Measurements from ENCODE around the gene MYCT1. TPM values are rescaled to one million over a fixed set of nuclear protein-coding genes. Genes with fewer than 3 reads are reported as not detected.

MYCT1 gene
- polyA plus RNA-seq (2013, experiment 1 of 4): not detected
- polyA plus RNA-seq (2013, experiment 2 of 4): not detected
- not detected for polyA plus RNA-seq (2013, experiment 3 of 4)
- polyA plus RNA-seq (2013, experiment 4 of 4): not detected

GRCh38 chr6:152697634-152698033, at the start of gene MYCT1:
Gene MYCT1, plus strand, starts transcription at chr6:152697897. Its CDS starts 6 bp downstream, at chr6:152697903.
- Histone ChIP-seq H3K27ac (ENCODE audit: insufficient read depth, low read depth, low read length, poor library complexity, severe bottlenecking) (no peak within 1 kb of the TSS), H3K27me3 (ENCODE audit: control insufficient read depth, insufficient read depth, low read length, poor library complexity, severe bottlenecking) (no peaks in the 10 kb centered on the region), H3K36me3 (ENCODE audit: control insufficient read depth, insufficient read depth, low read length) (no peaks in the 10 kb centered on the region), H3K9me3 (ENCODE audit: control insufficient read depth, low read length) (no peaks in the 10 kb centered on the region), H3K4me1 (ENCODE audit: control insufficient read depth, insufficient read depth, low read length) (no peaks in the 10 kb centered on the region), H3K4me3 (ENCODE audit: insufficient read depth, low read depth, low read length) (no peak within 1 kb of the TSS)
- WGBS, 2 experiments: 94% methylated on average over 2 of the region's 2 CpGs; no CpG with 5 or more reads in 1 of the 2 experiments

GRCh38 chr6:152648105-152648504, 49.6 kb upstream of the MYCT1 start:
- 88 to 96% methylated on average over 2 of the region's 2 CpGs for WGBS, 2 experiments
- Histone ChIP-seq H3K4me3 (ENCODE audit: insufficient read depth, low read depth, low read length) (no peak overlapping the region), H3K27ac (ENCODE audit: insufficient read depth, low read depth, low read length, poor library complexity, severe bottlenecking) (no peak overlapping the region), H3K27me3 (ENCODE audit: control insufficient read depth, insufficient read depth, low read length, poor library complexity, severe bottlenecking) (no peaks in the 10 kb centered on the region), H3K4me1 (ENCODE audit: control insufficient read depth, insufficient read depth, low read length) (no peaks in the 10 kb centered on the region), H3K9me3 (ENCODE audit: control insufficient read depth, low read length) (no peaks in the 10 kb centered on the region), H3K36me3 (ENCODE audit: control insufficient read depth, insufficient read depth, low read length) (no peaks in the 10 kb centered on the region)

GRCh38 chr6:152651986-152652385, 45.7 kb upstream of the MYCT1 start:
- no peaks in the 10 kb centered on the region for H3K4me1 ChIP-seq (ENCODE audit: control insufficient read depth, insufficient read depth, low read length)
- no peaks in the 10 kb centered on the region for H3K9me3 ChIP-seq (ENCODE audit: control insufficient read depth, low read length)
- H3K36me3 ChIP-seq (ENCODE audit: control insufficient read depth, insufficient read depth, low read length): no peaks in the 10 kb centered on the region
- H3K27ac ChIP-seq (ENCODE audit: insufficient read depth, low read depth, low read length, poor library complexity, severe bottlenecking): no peak overlapping the region
- H3K4me3 ChIP-seq (ENCODE audit: insufficient read depth, low read depth, low read length): no peak overlapping the region
- WGBS, 2 experiments: 79 to 83% methylated on average over 3 of the region's 3 CpGs
- H3K27me3 ChIP-seq (ENCODE audit: control insufficient read depth, insufficient read depth, low read length, poor library complexity, severe bottlenecking): no peaks in the 10 kb centered on the region

GRCh38 chr6:152661776-152662175, 35.9 kb upstream of the MYCT1 start:
- Histone ChIP-seq H3K9me3 (ENCODE audit: control insufficient read depth, low read length) (no peaks in the 10 kb centered on the region), H3K27me3 (ENCODE audit: control insufficient read depth, insufficient read depth, low read length, poor library complexity, severe bottlenecking) (no peaks in the 10 kb centered on the region), H3K4me3 (ENCODE audit: insufficient read depth, low read depth, low read length) (no peak overlapping the region), H3K27ac (ENCODE audit: insufficient read depth, low read depth, low read length, poor library complexity, severe bottlenecking) (no peak overlapping the region), H3K4me1 (ENCODE audit: control insufficient read depth, insufficient read depth, low read length) (no peaks in the 10 kb centered on the region), H3K36me3 (ENCODE audit: control insufficient read depth, insufficient read depth, low read length) (no peaks in the 10 kb centered on the region)
- 58 to 71% methylated on average over 2 to 3 of the region's 3 CpGs for WGBS, 2 experiments

- no peaks in the 10 kb centered on the region for H3K27me3 ChIP-seq (ENCODE audit: control insufficient read depth, insufficient read depth, low read length, poor library complexity, severe bottlenecking)
- no peak overlapping the region for H3K4me3 ChIP-seq (ENCODE audit: insufficient read depth, low read depth, low read length)
- 40% methylated on average over 1 of the region's 1 CpG; no CpG with 5 or more reads in 1 of the 2 experiments for WGBS, 2 experiments
- H3K9me3 ChIP-seq (ENCODE audit: control insufficient read depth, low read length): no peaks in the 10 kb centered on the region
- H3K36me3 ChIP-seq (ENCODE audit: control insufficient read depth, insufficient read depth, low read length): no peaks in the 10 kb centered on the region
- no peaks in the 10 kb centered on the region for H3K4me1 ChIP-seq (ENCODE audit: control insufficient read depth, insufficient read depth, low read length)
- H3K27ac ChIP-seq (ENCODE audit: insufficient read depth, low read depth, low read length, poor library complexity, severe bottlenecking): no peak overlapping the region
These were observed 27.8 kb upstream of the MYCT1 start for GRCh38 chr6:152669895-152670294.

GRCh38 chr6:152671171-152671570, 26.5 kb upstream of the MYCT1 start:
- Histone ChIP-seq H3K36me3 (ENCODE audit: control insufficient read depth, insufficient read depth, low read length) (no peaks in the 10 kb centered on the region), H3K27me3 (ENCODE audit: control insufficient read depth, insufficient read depth, low read length, poor library complexity, severe bottlenecking) (no peaks in the 10 kb centered on the region), H3K9me3 (ENCODE audit: control insufficient read depth, low read length) (no peaks in the 10 kb centered on the region), H3K27ac (ENCODE audit: insufficient read depth, low read depth, low read length, poor library complexity, severe bottlenecking) (no peak overlapping the region), H3K4me3 (ENCODE audit: insufficient read depth, low read depth, low read length) (no peak overlapping the region), H3K4me1 (ENCODE audit: control insufficient read depth, insufficient read depth, low read length) (no peaks in the 10 kb centered on the region)
- 94 to 96% methylated on average over 3 of the region's 4 CpGs for whole genome bisulfite sequencing, 2 experiments

GRCh38 chr6:152673236-152673635, 24.5 kb upstream of the MYCT1 start:
- no peaks in the 10 kb centered on the region for H3K9me3 ChIP-seq (ENCODE audit: control insufficient read depth, low read length)
- H3K36me3 ChIP-seq (ENCODE audit: control insufficient read depth, insufficient read depth, low read length): no peaks in the 10 kb centered on the region
- H3K4me1 ChIP-seq (ENCODE audit: control insufficient read depth, insufficient read depth, low read length): no peaks in the 10 kb centered on the region
- no peak overlapping the region for H3K4me3 ChIP-seq (ENCODE audit: insufficient read depth, low read depth, low read length)
- H3K27me3 ChIP-seq (ENCODE audit: control insufficient read depth, insufficient read depth, low read length, poor library complexity, severe bottlenecking): no peaks in the 10 kb centered on the region
- no peak overlapping the region for H3K27ac ChIP-seq (ENCODE audit: insufficient read depth, low read depth, low read length, poor library complexity, severe bottlenecking)

- Histone ChIP-seq H3K27me3 (ENCODE audit: control insufficient read depth, insufficient read depth, low read length, poor library complexity, severe bottlenecking) (no peaks in the 10 kb centered on the region), H3K4me3 (ENCODE audit: insufficient read depth, low read depth, low read length) (no peak overlapping the region), H3K4me1 (ENCODE audit: control insufficient read depth, insufficient read depth, low read length) (no peaks in the 10 kb centered on the region), H3K36me3 (ENCODE audit: control insufficient read depth, insufficient read depth, low read length) (no peaks in the 10 kb centered on the region), H3K27ac (ENCODE audit: insufficient read depth, low read depth, low read length, poor library complexity, severe bottlenecking) (no peak overlapping the region), H3K9me3 (ENCODE audit: control insufficient read depth, low read length) (no peaks in the 10 kb centered on the region)
- 83 to 92% methylated on average over 1 of the region's 1 CpG for WGBS, 2 experiments
These were observed 17.5 kb upstream of the MYCT1 start for GRCh38 chr6:152680151-152680550.

GRCh38 chr6:152680879-152681517, 16.7 kb upstream of the MYCT1 start:
- Histone ChIP-seq H3K4me3 (ENCODE audit: insufficient read depth, low read depth, low read length) (no peak overlapping the region), H3K27ac (ENCODE audit: insufficient read depth, low read depth, low read length, poor library complexity, severe bottlenecking) (no peak overlapping the region)

GRCh38 chr6:152682141-152682540, 15.6 kb upstream of the MYCT1 start:
- Histone ChIP-seq H3K27ac (ENCODE audit: insufficient read depth, low read depth, low read length, poor library complexity, severe bottlenecking) (no peak overlapping the region), H3K36me3 (ENCODE audit: control insufficient read depth, insufficient read depth, low read length) (no peaks in the 10 kb centered on the region), H3K4me3 (ENCODE audit: insufficient read depth, low read depth, low read length) (no peak overlapping the region), H3K4me1 (ENCODE audit: control insufficient read depth, insufficient read depth, low read length) (no peaks in the 10 kb centered on the region), H3K27me3 (ENCODE audit: control insufficient read depth, insufficient read depth, low read length, poor library complexity, severe bottlenecking) (no peaks in the 10 kb centered on the region), H3K9me3 (ENCODE audit: control insufficient read depth, low read length) (no peaks in the 10 kb centered on the region)
- 88% methylated on average over 8 of the region's 8 CpGs for WGBS, 2 experiments

More at GRCh38 chr6:152680879-152681517, 16.7 kb upstream of the MYCT1 start:
- no peaks in the 10 kb centered on the region for H3K9me3 ChIP-seq (ENCODE audit: control insufficient read depth, low read length)
- H3K36me3 ChIP-seq (ENCODE audit: control insufficient read depth, insufficient read depth, low read length): no peaks in the 10 kb centered on the region
- H3K27me3 ChIP-seq (ENCODE audit: control insufficient read depth, insufficient read depth, low read length, poor library complexity, severe bottlenecking): no peaks in the 10 kb centered on the region
- 56 to 60% methylated on average over 3 of the region's 3 CpGs for WGBS, 2 experiments
- no peaks in the 10 kb centered on the region for H3K4me1 ChIP-seq (ENCODE audit: control insufficient read depth, insufficient read depth, low read length)

Measured in ectodermal cell (in vitro differentiated cells).